GM18951 (cell line): ENCODE measurements around the gene NUAK1.

Experiments
- POLR2A ChIP-seq: IDR thresholded peaks from 4 replicates; pipeline ENCODE4 v1.6.1; 2011; ENCODE audit warnings: mild to moderate bottlenecking; ENCODE audit not compliant: insufficient read length, insufficient read depth; ENCODE audit errors: extremely low read depth
- in situ Hi-C: fragments of 300-500 bp; cut with MboI; formaldehyde crosslinking; loops from one replicate; pipeline ENCODE4 v1.12.0; 2022; ENCODE audit warnings: low sequenced_read_pairs, mixed read lengths, inconsistent platforms; ENCODE audit not compliant: unreplicated experiment

Gene NUAK1

DNA sequence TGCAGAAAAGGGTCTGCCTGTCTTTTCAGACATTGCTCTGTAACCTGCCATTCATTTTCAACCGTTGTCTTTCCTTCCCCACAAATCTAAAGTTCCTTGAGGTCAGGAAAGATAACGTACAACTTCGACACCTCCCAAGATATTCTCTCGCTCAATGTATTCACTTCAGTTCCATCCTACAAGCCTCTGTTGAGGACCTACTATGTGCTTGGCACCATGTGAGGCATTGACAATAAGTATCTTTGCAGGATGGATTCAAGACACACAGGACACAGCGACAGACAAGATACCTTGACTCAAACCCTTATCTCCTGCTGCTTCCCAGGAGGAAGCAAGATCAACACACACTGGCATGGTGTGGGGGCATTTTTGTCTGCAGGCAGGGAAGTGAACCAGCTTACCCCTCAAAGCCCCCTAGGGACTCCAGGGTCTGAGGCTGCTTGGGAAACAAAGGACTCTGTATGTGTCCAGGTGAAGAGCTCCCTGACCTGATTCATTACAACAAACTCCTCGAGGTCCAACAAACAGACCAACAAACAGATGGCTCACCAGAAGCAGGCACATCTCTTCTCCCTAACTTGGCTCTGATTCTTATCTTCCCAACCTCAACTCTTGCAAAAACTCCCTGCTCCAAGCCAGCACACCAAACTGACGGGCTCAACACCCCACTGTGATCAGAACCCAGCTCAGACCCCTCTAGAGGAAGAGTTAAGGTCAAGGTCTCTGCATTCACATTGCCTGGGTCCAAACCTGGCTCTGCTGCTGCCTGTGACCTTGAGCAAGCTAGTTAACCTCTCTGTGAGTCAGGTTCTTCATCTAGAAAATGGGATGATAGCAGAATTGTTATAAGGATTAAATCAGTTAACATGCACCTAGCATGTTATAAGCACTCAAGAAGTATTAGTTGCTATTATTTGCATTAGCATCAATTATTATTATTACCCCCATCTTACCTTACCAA lies 6.3 kb downstream of the NUAK1 start:
- TF ChIP-seq POLR2A, result no peak
- in situ Hi-C loops, result loop anchor here (5.0 kb wide), 1 partner anchor 715 kb away; no protein-coding TSS in a partner anchor

GRCh38 chr12:106131676-106132075 lies 7.1 kb downstream of the NUAK1 start:
- TF ChIP-seq POLR2A, result no peak
- in situ Hi-C loops, result loop anchor here (5.0 kb wide), 1 partner anchor 714 kb away; no protein-coding TSS in a partner anchor

GRCh38 chr12:106130474-106131113 lies 8.2 kb downstream of the NUAK1 start:
- in situ Hi-C loops, result loop anchor here (5.0 kb wide), 1 partner anchor 713 kb away; no protein-coding TSS in a partner anchor

DNA sequence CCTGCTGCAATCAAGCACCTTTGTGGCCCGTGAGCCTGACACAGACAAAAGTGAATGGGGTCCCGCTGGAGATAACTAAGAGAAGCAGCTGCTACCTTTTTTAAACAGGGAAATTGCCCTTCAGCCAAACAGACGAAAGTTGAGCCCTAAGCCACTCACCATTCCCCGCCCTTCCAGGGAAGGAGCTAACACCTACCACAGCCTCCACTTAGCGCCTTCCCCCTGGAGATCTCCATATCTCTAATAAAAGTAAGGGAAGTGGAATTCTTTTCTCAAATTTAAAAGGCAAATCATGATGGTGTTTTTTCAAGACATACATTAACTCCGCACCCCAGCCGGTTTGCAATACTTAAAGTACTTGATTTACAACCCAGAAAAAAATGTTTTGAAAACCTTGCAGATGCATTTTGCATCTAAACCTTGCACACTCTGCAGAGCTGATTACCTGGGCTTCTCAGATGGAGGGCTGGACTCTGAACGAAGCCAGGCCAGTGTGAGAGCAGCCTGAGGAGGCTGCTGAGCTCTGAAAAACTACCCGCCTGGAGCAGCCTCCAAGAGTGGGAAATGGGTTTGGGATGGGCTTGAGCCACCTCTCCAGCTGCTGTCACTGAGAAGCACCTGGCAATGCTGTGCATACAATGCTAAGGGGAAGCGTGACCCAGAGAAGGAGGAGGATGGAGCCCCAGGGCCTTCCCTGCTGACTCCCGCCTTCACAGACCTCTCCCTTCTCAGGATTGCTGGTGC lies 10.0 kb downstream of the NUAK1 start:
- no peak for TF ChIP-seq POLR2A
- in situ Hi-C loops, result no loop called here

More at GRCh38 chr12:106130474-106131113, 8.2 kb downstream of the NUAK1 start:
- no peak for TF ChIP-seq POLR2A

- no peak for TF ChIP-seq POLR2A
- in situ Hi-C loops, result no loop called here
These were observed 11.2 kb downstream of the NUAK1 start for GRCh38 chr12:106127338-106128126.

GRCh38 chr12:106126441-106127337 lies 12.1 kb downstream of the NUAK1 start:
- in situ Hi-C loops, result no loop called here

DNA sequence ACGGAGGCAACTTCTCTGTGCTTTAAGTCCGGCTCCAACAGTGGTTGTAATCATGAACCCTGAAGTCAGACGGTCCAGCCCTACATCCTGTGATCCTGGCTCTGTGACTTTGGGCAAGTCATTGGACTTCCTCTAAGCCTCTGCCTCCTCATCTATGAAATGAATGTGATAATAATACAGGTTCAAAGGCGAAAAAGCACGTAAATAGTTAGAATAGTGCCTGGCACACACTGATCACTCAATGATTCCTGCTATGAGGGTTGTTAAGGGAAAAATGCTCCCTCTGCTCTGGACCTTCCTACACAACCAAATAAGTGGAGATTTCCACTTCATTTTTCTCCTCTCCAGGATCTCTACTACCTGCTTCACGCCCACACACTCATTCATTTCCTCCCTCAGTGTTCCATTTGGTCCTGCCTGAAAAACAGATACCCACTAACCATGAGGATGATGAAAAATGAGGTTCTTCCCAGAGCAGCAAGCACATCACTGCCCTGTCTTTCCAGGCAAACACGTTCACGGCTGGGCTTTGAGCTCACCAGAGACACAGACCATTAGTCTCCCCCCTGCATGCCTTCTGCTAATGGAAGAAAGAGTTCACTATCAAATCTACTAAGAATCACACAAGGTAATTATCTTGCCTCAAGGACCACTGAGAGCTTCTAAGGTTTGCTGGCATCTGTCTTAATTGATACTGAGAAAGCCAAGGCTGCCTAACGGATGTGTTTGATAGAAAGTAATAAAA lies 13.2 kb downstream of the NUAK1 start:
- in situ Hi-C loops, result no loop called here
- TF ChIP-seq POLR2A, result no peak

More at GRCh38 chr12:106126441-106127337, 12.1 kb downstream of the NUAK1 start:
- no peak for TF ChIP-seq POLR2A

DNA sequence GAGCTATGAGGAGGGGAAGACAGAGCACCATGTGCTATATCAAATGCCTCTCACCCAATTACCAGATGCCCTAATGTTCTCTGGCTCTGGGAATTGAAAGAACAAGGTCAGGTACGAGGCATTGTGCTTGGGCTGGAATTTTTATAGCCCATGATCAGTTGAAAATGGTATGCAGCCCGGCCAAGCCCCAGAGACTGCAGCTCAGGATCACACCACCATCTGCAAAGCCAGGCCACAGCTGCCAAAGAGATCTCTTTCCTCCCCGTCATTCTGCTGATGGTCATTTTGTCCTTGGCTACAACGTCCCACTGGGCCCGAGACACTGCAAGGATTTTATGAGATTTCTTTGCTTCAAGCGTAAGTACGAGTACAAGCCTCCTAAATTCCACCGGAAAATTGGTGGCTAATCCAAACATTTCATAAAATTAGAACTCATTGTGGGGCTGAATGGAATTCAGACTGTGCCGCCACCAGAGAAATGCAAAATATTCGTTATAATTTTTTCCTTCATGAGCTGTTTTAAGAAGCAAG lies 15.1 kb downstream of the NUAK1 start:
- in situ Hi-C loops, result no loop called here
- TF ChIP-seq POLR2A, result no peak

GRCh38 chr12:106123110-106123509 lies 15.6 kb downstream of the NUAK1 start:
- in situ Hi-C loops, result no loop called here
- no peak for TF ChIP-seq POLR2A

- no peak for TF ChIP-seq POLR2A
- in situ Hi-C loops, result no loop called here
These were observed 16.8 kb downstream of the NUAK1 start for GRCh38 chr12:106122004-106122403.

- in situ Hi-C loops, result no loop called here
These were observed 18.1 kb downstream of the NUAK1 start for GRCh38 chr12:106120519-106121105.

More at GRCh38 chr12:106120519-106121105, 18.1 kb downstream of the NUAK1 start:
- no peak for TF ChIP-seq POLR2A
